Measurements from ENCODE around the gene ARHGEF28. TPM values are rescaled to one million over a fixed set of nuclear protein-coding genes. Genes with fewer than 3 reads are reported as not detected.

Gene ARHGEF28
- total and polyA plus RNA-seq, 2 of the 4 experiments (the other 2 are of a cell fraction) = 3.6 to 16.0 TPM

- Histone ChIP-seq H2AK9ac (replicated peaks; ENCODE audit: low read depth, low read length, poor library complexity) (no peak overlapping the region), H3K79me1 (ENCODE audit: low read depth in 1 of 2, low read length in 2 of 2) (no peaks in the 10 kb centered on the region), H4K20me1 (ENCODE audit: insufficient read depth, low read length) (no peaks in the 10 kb centered on the region), H3K4me3 (ENCODE audit: insufficient read depth, low read depth, low read length) (no peak overlapping the region), H3K23ac (ENCODE audit: low read depth, low read length) (no peak overlapping the region), H2AK5ac (ENCODE audit: low read depth, low read length) (no peak overlapping the region), H3K4ac (ENCODE audit: low read depth, low read length) (no peak overlapping the region), H2AFZ (replicated peaks; ENCODE audit: low read length, poor library complexity) (no peak overlapping the region), H3K56ac (ENCODE audit: extremely low read depth, insufficient read depth, low read length) (no peak overlapping the region), H4K91ac (ENCODE audit: insufficient read depth, low read depth, low read length) (no peak overlapping the region), H3K9ac (ENCODE audit: low read depth, low read length) (no peak overlapping the region), H3K9me3 (ENCODE audit: control insufficient read depth, insufficient read depth, low read length) (no peaks in the 10 kb centered on the region), H2BK5ac (ENCODE audit: low read depth, low read length, poor library complexity, severe bottlenecking) (no peak overlapping the region), H2BK15ac (ENCODE audit: low read depth, low read length) (no peak overlapping the region), H4K5ac (ENCODE audit: low read depth, low read length) (no peak overlapping the region), H3K27me3 (ENCODE audit: control insufficient read depth, insufficient read depth, low read length) (peaks cover 24% of the 10 kb centered on the region), H3K36me3 (ENCODE audit: control insufficient read depth, insufficient read depth, low read length) (no peaks in the 10 kb centered on the region), H3K4me2 (ENCODE audit: low read depth, low read length) (no peak overlapping the region), H3K4me1 (ENCODE audit: control insufficient read depth, insufficient read depth, low read length) (no peaks in the 10 kb centered on the region), H3K18ac (ENCODE audit: low read depth, low read length) (no peak overlapping the region), H2BK120ac (ENCODE audit: low read depth, low read length) (no peak overlapping the region), H4K8ac (ENCODE audit: low read depth in 2 of 2, low read length in 2 of 2) (no peak overlapping the region), H2BK20ac (ENCODE audit: low read depth, low read length) (no peak overlapping the region), H3K14ac (replicated peaks; ENCODE audit: low read depth, low read length) (no peak overlapping the region), H3K27ac (ENCODE audit: insufficient read depth, low read length) (no peak overlapping the region), H3K9me1 (ENCODE audit: insufficient read depth, low read length) (no peaks in the 10 kb centered on the region)
- intact Hi-C loops (cut with micrococcal nuclease) = no loop called here
- ChIA-PET CTCF (no interaction called here), POLR2A (ENCODE audit: unreplicated experiment) (no interaction called here)
- TF ChIP-seq MAZ (IDR thresholded peaks at IDR 0.05; ENCODE audit: borderline replicate concordance, low read depth, low read length) = no peak
- TF ChIP-seq RCOR1 (IDR thresholded peaks at IDR 0.05; ENCODE audit: insufficient replicate concordance, low read length) = no peak
- no peak for TF ChIP-seq CTCF (conservative IDR thresholded peaks at IDR 0.05; ENCODE audit: low read depth, low read length)
- no peak for TF ChIP-seq MAFK (IDR thresholded peaks at IDR 0.05; ENCODE audit: low read depth, low read length)
- TF ChIP-seq NFE2L2 (IDR thresholded peaks at IDR 0.05; ENCODE audit: low read depth, low read length) = no peak
- TF ChIP-seq FOS (IDR thresholded peaks at IDR 0.05; ENCODE audit: low read depth, low read length) = no peak
- no peak for TF ChIP-seq CHD1 (IDR thresholded peaks at IDR 0.05; ENCODE audit: low read depth, low read length)
- no peak for TF ChIP-seq USF2 (IDR thresholded peaks at IDR 0.05; ENCODE audit: low read depth, low read length)
- no peak for TF ChIP-seq SMC3 (IDR thresholded peaks at IDR 0.05; ENCODE audit: low read depth, low read length)
- TF ChIP-seq BHLHE40 (IDR thresholded peaks at IDR 0.05; ENCODE audit: low read depth, low read length) = no peak
- no peak for TF ChIP-seq RFX5 (IDR thresholded peaks at IDR 0.05; ENCODE audit: low read depth, low read length)
- TF ChIP-seq RAD21 (IDR thresholded peaks at IDR 0.05; ENCODE audit: low read length) = no peak
- TF ChIP-seq MXI1 (IDR thresholded peaks at IDR 0.05; ENCODE audit: borderline replicate concordance, low read depth, low read length) = no peak
- no peak for TF ChIP-seq CEBPB (IDR thresholded peaks at IDR 0.05; ENCODE audit: low read depth, low read length)
- ATAC-seq (ENCODE audit: low read depth) (no peak), DNase-seq (no peak)
- dilution Hi-C loops (cut with HindIII; ENCODE audit: low sequenced_read_pairs, unreplicated experiment) = no loop called here
- WGBS, 2 experiments (ENCODE audit: extremely low coverage in 2 of 2, insufficient read length in 1 of 2) = 63% methylated on average over 1 of the region's 5 CpGs; no CpG with 5 or more reads in 1 of the 2 experiments
- in situ Hi-C loops (cut with MboI; ENCODE audit: low sequenced_read_pairs) = no loop called here
- no TSS peak for BruUV-seq (replicated peaks)
These were observed 329.4 kb downstream of the ARHGEF28 start for GRCh38 chr5:73955271-73955846.
